Liver (tissue), 3 donors: Measurements from ENCODE around the gene SARM1.

Experiments used
- EGR1 ChIP-seq, 2 donors: IDR thresholded peaks; 2 replicates each; pipeline ENCODE4 v1.6.1; 2016 to 2018; ENCODE audit warnings: antibody characterized with exemption in 2 of 2, low read depth in 2 of 2
- GABPA ChIP-seq, 2 donors: IDR thresholded peaks in 1 of 2; conservative IDR thresholded peaks in 1 of 2; 2 replicates each; pipeline ENCODE4 v1.6.1; 2016; ENCODE audit warnings: antibody characterized with exemption in 2 of 2, mild to moderate bottlenecking in 1 of 2, moderate library complexity in 1 of 2
- HNF4A ChIP-seq, 2 donors: conservative IDR thresholded peaks; 2 replicates each; pipeline ENCODE4 v1.6.1; 2016; ENCODE audit warnings: antibody characterized with exemption in 2 of 2, mild to moderate bottlenecking in 2 of 2
- MAX ChIP-seq: IDR thresholded peaks from 2 replicates; pipeline ENCODE4 v1.6.1; 2016; ENCODE audit warnings: antibody characterized with exemption
- RAD21 ChIP-seq, 2 donors: IDR thresholded peaks; 2 replicates each; pipeline ENCODE4 v1.6.1; 2016; ENCODE audit warnings: antibody characterized with exemption in 2 of 2, mild to moderate bottlenecking in 2 of 2
- REST ChIP-seq: IDR thresholded peaks from 2 replicates; pipeline ENCODE4 v1.6.1; 2016; ENCODE audit warnings: antibody characterized with exemption, mild to moderate bottlenecking
- RXRA ChIP-seq, 2 donors: IDR thresholded peaks; 2 replicates each; pipeline ENCODE4 v1.6.1; 2017 to 2018; ENCODE audit warnings: antibody characterized with exemption in 2 of 2, mild to moderate bottlenecking in 1 of 2
- TAF1 ChIP-seq: conservative IDR thresholded peaks from 2 replicates; pipeline ENCODE4 v1.6.1; 2016; ENCODE audit warnings: antibody characterized with exemption, mild to moderate bottlenecking
- YY1 ChIP-seq: IDR thresholded peaks from 2 replicates; pipeline ENCODE4 v1.6.1; 2016; ENCODE audit warnings: antibody characterized with exemption, mild to moderate bottlenecking
- TF ChIP-seq, protein P1 (sequence below): fragments of 150-350 bp; IDR thresholded peaks from 2 replicates; pipeline ENCODE4 v1.5.1; 2017; ENCODE audit warnings: improper control_type of control experiment, low read depth, low read length; ENCODE audit not compliant: missing input control
- TF ChIP-seq, protein P2 (sequence below): IDR thresholded peaks from 2 replicates; pipeline ENCODE4 v1.6.1; 2016; ENCODE audit warnings: antibody characterized with exemption
- TF ChIP-seq, protein P3 (sequence below): IDR thresholded peaks from 2 replicates; pipeline ENCODE4 v1.6.1; 2016; ENCODE audit warnings: antibody characterized with exemption
- donor health status: healthy.
- donor health status: healthy.

GRCh38 chr17:28372203-28372944, 880 bp downstream of the SARM1 start:
- TF ChIP-seq, protein P1, sequence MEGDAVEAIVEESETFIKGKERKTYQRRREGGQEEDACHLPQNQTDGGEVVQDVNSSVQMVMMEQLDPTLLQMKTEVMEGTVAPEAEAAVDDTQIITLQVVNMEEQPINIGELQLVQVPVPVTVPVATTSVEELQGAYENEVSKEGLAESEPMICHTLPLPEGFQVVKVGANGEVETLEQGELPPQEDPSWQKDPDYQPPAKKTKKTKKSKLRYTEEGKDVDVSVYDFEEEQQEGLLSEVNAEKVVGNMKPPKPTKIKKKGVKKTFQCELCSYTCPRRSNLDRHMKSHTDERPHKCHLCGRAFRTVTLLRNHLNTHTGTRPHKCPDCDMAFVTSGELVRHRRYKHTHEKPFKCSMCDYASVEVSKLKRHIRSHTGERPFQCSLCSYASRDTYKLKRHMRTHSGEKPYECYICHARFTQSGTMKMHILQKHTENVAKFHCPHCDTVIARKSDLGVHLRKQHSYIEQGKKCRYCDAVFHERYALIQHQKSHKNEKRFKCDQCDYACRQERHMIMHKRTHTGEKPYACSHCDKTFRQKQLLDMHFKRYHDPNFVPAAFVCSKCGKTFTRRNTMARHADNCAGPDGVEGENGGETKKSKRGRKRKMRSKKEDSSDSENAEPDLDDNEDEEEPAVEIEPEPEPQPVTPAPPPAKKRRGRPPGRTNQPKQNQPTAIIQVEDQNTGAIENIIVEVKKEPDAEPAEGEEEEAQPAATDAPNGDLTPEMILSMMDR: no peak
- TF ChIP-seq, protein P2, sequence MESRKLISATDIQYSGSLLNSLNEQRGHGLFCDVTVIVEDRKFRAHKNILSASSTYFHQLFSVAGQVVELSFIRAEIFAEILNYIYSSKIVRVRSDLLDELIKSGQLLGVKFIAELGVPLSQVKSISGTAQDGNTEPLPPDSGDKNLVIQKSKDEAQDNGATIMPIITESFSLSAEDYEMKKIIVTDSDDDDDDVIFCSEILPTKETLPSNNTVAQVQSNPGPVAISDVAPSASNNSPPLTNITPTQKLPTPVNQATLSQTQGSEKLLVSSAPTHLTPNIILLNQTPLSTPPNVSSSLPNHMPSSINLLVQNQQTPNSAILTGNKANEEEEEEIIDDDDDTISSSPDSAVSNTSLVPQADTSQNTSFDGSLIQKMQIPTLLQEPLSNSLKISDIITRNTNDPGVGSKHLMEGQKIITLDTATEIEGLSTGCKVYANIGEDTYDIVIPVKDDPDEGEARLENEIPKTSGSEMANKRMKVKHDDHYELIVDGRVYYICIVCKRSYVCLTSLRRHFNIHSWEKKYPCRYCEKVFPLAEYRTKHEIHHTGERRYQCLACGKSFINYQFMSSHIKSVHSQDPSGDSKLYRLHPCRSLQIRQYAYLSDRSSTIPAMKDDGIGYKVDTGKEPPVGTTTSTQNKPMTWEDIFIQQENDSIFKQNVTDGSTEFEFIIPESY: no peak
- TF ChIP-seq RAD21 (IDR thresholded peaks at IDR 0.05) (no peak), RXRA (IDR thresholded peaks at IDR 0.05) (no peak), REST (no peak), TAF1 (no peak), MAX (no peak), YY1 (no peak), GABPA (IDR thresholded peaks at IDR 0.05 in 1 of 2, conservative IDR thresholded peaks at IDR 0.05 in 1 of 2) (no peak), EGR1 (IDR thresholded peaks at IDR 0.05; ENCODE audit: low read depth in 2 of 2) (no peak), HNF4A (conservative IDR thresholded peaks at IDR 0.05) (no peak)
- TF ChIP-seq, protein P3, sequence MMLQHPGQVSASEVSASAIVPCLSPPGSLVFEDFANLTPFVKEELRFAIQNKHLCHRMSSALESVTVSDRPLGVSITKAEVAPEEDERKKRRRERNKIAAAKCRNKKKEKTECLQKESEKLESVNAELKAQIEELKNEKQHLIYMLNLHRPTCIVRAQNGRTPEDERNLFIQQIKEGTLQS: no peak
